Gastroesophageal sphincter (tissue), 3 donors: ENCODE results near the gene CNN3.

Source experiments
- POLR2A ChIP-seq, 2 donors: fragments of 450-650 bp; IDR thresholded peaks; one replicate each; pipeline ENCODE4 v1.6.1; 2017; ENCODE audit warnings: antibody characterized with exemption in 2 of 2, mild to moderate bottlenecking in 2 of 2, moderate library complexity in 1 of 2
- TF ChIP-seq, protein P1 (sequence below), 4 experiments: fragments of 200-600 bp in 2 of 4; fragments of 450-650 bp in 2 of 4; sonication (generic) in 1 of 4; IDR thresholded peaks; one replicate each; pipeline ENCODE4 v1.5.1; 2017 to 2019; ENCODE audit warnings: antibody characterized with exemption in 4 of 4, mild to moderate bottlenecking in 2 of 4, moderate library complexity in 2 of 4

DNA sequence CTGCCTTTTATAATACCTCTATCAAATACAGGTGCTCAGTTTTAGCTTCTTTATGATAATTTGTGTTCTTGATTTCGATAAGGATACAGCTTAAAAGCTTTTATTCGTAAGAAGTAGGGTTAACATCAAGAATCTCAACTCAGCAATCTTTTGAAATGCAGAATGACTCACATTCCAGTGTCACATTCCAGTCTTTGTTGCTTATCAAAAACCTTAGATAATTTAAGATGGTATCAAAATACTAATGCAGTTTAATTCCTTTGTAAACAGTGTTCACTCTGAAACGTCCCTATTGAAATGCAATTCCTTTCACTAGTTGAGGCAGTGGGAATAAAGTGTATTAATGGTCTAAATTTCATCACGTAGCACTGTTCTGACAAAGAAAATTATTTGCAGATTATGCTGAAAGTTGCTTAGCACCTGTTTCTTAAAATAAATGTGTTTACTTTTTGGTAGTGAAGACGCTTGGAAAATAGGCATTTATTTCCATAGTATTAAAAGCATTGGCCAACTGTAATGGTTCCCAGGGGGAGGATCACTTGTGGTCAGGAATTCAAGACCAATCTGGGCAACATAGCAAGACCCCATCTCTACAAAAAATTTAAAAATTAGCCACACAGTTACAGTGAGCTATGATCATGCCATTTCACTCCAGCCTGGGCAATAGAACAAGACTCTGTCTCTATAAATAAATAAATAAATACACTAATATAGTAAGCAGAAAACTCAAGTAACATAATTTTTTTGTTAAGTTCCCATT is 10.1 kb upstream of the CNN3 start:
- TF ChIP-seq, protein P1, sequence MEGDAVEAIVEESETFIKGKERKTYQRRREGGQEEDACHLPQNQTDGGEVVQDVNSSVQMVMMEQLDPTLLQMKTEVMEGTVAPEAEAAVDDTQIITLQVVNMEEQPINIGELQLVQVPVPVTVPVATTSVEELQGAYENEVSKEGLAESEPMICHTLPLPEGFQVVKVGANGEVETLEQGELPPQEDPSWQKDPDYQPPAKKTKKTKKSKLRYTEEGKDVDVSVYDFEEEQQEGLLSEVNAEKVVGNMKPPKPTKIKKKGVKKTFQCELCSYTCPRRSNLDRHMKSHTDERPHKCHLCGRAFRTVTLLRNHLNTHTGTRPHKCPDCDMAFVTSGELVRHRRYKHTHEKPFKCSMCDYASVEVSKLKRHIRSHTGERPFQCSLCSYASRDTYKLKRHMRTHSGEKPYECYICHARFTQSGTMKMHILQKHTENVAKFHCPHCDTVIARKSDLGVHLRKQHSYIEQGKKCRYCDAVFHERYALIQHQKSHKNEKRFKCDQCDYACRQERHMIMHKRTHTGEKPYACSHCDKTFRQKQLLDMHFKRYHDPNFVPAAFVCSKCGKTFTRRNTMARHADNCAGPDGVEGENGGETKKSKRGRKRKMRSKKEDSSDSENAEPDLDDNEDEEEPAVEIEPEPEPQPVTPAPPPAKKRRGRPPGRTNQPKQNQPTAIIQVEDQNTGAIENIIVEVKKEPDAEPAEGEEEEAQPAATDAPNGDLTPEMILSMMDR (IDR thresholded peaks at IDR 0.05), result no peak
- TF ChIP-seq POLR2A (IDR thresholded peaks at IDR 0.05), result no peak
